HEK293 (cell line): Measurements from ENCODE around the gene NUDT8.

Experiments
- CTCF ChIA-PET: fragments of 350-600 bp; formaldehyde crosslinking; extraction: SDS; loops from one replicate; lab custom pipeline; 2021; ENCODE audit warnings: antibody characterized with exemption; lab: Yijun Ruan, JAX
- POLR2A ChIA-PET: fragments of 300-600 bp; formaldehyde crosslinking; extraction: SDS; loops from one replicate; lab custom pipeline; 2020; ENCODE audit warnings: antibody characterized with exemption, inconsistent platforms; lab: Yijun Ruan, JAX
- H3K27ac ChIP-seq: fragments of 200-500 bp; sonication (Bioruptor generic); 2 replicates; pipeline ENCODE4 v1.5.1; 2014; ENCODE audit warnings: low read depth, low read length, control low read depth, inconsistent platforms; ENCODE audit errors: extremely low read depth
- H3K36me3 ChIP-seq, 2 experiments: fragments of 200-500 bp in 1 of 2; sonication (Bioruptor generic) in 1 of 2; 1 replicate in 1 of 2; 2 replicates in 1 of 2; pipeline ENCODE4 v1.5.1; 2014 to 2017; ENCODE audit warnings: inconsistent platforms in 2 of 2, low read length in 2 of 2; ENCODE audit not compliant: control insufficient read depth in 2 of 2, insufficient read depth in 1 of 2
- H3K4me1 ChIP-seq: fragments of 200-500 bp; sonication (Bioruptor generic); 2 replicates; pipeline ENCODE4 v1.5.1; 2014; ENCODE audit warnings: mild to moderate bottlenecking, low read length, inconsistent platforms; ENCODE audit not compliant: control insufficient read depth, insufficient read depth
- H3K4me3 ChIP-seq: 2 replicates; pipeline ENCODE4 v1.5.1; 2011; ENCODE audit warnings: low read depth, mild to moderate bottlenecking, control low read depth, low read length, moderate library complexity
- H3K9me3 ChIP-seq: fragments of 200-500 bp; sonication (Bioruptor generic); 2 replicates; pipeline ENCODE4 v1.5.1; 2014; ENCODE audit warnings: low read depth, low read length, inconsistent platforms; ENCODE audit not compliant: control insufficient read depth, insufficient read depth
- BCL11B ChIP-seq: fragments of 450-650 bp; formaldehyde crosslinking; IDR thresholded peaks from 2 replicates; pipeline ENCODE4 v1.5.1; 2016; ENCODE audit warnings: low read depth, missing biosample characterization, missing genetic modification characterization
- OSR2 ChIP-seq: fragments of 450-650 bp; formaldehyde crosslinking; IDR thresholded peaks from 2 replicates; pipeline ENCODE4 v1.5.1; 2016; ENCODE audit warnings: missing biosample characterization, missing genetic modification characterization
- SP3 ChIP-seq: fragments of 450-650 bp; formaldehyde crosslinking; IDR thresholded peaks from 2 replicates; pipeline ENCODE4 v1.5.1; 2016; ENCODE audit warnings: missing biosample characterization, missing genetic modification characterization
- ZEB2 ChIP-seq: fragments of 450-650 bp; formaldehyde crosslinking; IDR thresholded peaks from 2 replicates; pipeline ENCODE4 v1.5.1; 2016; ENCODE audit warnings: missing biosample characterization, missing genetic modification characterization
- ZFHX2 ChIP-seq: fragments of 450-650 bp; formaldehyde crosslinking; conservative IDR thresholded peaks from 2 replicates; pipeline ENCODE4 v1.5.1; 2016; ENCODE audit warnings: missing biosample characterization, missing genetic modification characterization
- ZNF140 ChIP-seq: fragments of 450-650 bp; formaldehyde crosslinking; IDR thresholded peaks from 2 replicates; pipeline ENCODE4 v1.5.1; 2016; ENCODE audit warnings: missing biosample characterization, missing genetic modification characterization
- ZNF184 ChIP-seq: fragments of 450-650 bp; IDR thresholded peaks from 2 replicates; pipeline ENCODE4 v1.5.1; 2018; ENCODE audit warnings: missing biosample characterization, mild to moderate bottlenecking, missing genetic modification characterization
- ZNF354C ChIP-seq: fragments of 450-650 bp; formaldehyde crosslinking; IDR thresholded peaks from 2 replicates; pipeline ENCODE4 v1.5.1; 2016; ENCODE audit warnings: missing biosample characterization, missing genetic modification characterization, low read depth, borderline replicate concordance
- ZNF404 ChIP-seq: fragments of 450-650 bp; formaldehyde crosslinking; IDR thresholded peaks from 2 replicates; pipeline ENCODE4 v1.5.1; 2017; ENCODE audit warnings: missing biosample characterization, missing genetic modification characterization
- ZNF571 ChIP-seq: fragments of 450-650 bp; formaldehyde crosslinking; IDR thresholded peaks from 2 replicates; pipeline ENCODE4 v1.5.0; 2017; ENCODE audit warnings: missing biosample characterization, missing genetic modification characterization
- ZNF626 ChIP-seq: fragments of 450-650 bp; sonication (Bioruptor Pico); formaldehyde crosslinking; IDR thresholded peaks from 2 replicates; pipeline ENCODE4 v1.5.1; 2018; ENCODE audit warnings: missing biosample characterization, missing genetic modification characterization, inconsistent platforms
- ZNF658 ChIP-seq: fragments of 450-650 bp; formaldehyde crosslinking; IDR thresholded peaks from 2 replicates; pipeline ENCODE4; 2016; ENCODE audit warnings: missing biosample characterization, missing genetic modification characterization
- ZNF792 ChIP-seq: fragments of 450-650 bp; formaldehyde crosslinking; IDR thresholded peaks from 2 replicates; pipeline ENCODE4 v1.5.1; 2016; ENCODE audit warnings: missing biosample characterization, missing genetic modification characterization
- ZNF830 ChIP-seq: fragments of 450-650 bp; IDR thresholded peaks from 2 replicates; pipeline ENCODE4 v1.5.0; 2018; ENCODE audit warnings: missing biosample characterization, missing genetic modification characterization, low read depth, mild to moderate bottlenecking, moderate library complexity
- ZSCAN30 ChIP-seq: fragments of 450-650 bp; IDR thresholded peaks from 2 replicates; pipeline ENCODE4 v1.5.1; 2018; ENCODE audit warnings: missing biosample characterization, mild to moderate bottlenecking, missing genetic modification characterization, moderate library complexity
- TF ChIP-seq, protein P1 (sequence below): fragments of 450-650 bp; formaldehyde crosslinking; IDR thresholded peaks from 2 replicates; pipeline ENCODE4 v1.5.1; 2016; ENCODE audit warnings: missing biosample characterization, missing genetic modification characterization
- TF ChIP-seq, protein P2 (sequence below): fragments of 450-650 bp; formaldehyde crosslinking; IDR thresholded peaks from 2 replicates; pipeline ENCODE4 v1.5.1; 2016; ENCODE audit warnings: missing biosample characterization, missing genetic modification characterization
- TF ChIP-seq, protein P3 (sequence below): fragments of 450-650 bp; formaldehyde crosslinking; IDR thresholded peaks from 2 replicates; pipeline ENCODE4 v1.5.1; 2016; ENCODE audit warnings: missing biosample characterization, missing genetic modification characterization
- TF ChIP-seq, protein P4 (sequence below): fragments of 450-650 bp; formaldehyde crosslinking; IDR thresholded peaks from 2 replicates; pipeline ENCODE4 v1.5.1; 2016; ENCODE audit warnings: missing biosample characterization, missing genetic modification characterization

Gene NUDT8

DNA sequence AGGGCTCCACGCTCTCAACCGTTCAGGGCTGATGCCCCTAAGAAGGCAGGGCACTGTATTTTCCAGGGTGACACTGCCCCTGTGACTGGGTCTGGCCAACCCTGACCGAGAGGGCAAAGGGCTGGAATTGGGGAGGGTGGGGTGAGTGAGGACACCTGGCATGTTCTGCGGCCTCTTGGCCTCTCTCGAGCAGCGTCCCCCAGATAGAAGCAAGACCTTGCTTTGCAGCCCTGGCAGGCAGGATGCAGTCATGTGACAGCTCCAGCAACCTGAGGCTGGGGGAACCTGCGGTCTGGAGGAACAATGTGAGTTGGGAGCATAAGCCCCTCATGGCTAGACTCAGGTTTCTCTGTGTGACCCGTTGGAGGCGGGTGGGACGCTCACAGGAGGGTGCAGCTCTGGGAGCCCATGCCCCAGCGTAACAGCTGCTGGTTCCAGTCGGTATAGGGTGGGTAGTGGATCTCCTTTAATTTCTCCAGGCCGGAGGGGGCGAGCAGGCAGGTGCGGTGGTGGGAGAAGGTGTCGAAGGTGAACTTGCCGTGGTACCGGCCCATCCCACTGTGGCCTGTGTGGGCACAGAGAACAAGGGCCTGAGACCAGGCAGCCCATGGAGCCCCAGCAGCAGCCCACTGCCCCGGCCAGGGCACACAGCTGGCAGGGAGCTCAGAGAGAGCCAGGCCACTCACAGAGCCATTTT, 33.2 kb upstream of the NUDT8 start:
- H3K27ac ChIP-seq, result no peak overlapping the region
- TF ChIP-seq ZEB2 (tag by site-specific recombination) (no peak), ZNF184 (tag by site-specific recombination) (no peak), ZNF571 (no peak), ZNF658 (no peak), ZNF354C (tag by site-specific recombination) (no peak), ZNF140 (tag by site-specific recombination) (no peak), ZNF404 (tag by site-specific recombination) (no peak), OSR2 (no peak), ZNF830 (tag by site-specific recombination) (no peak), SP3 (tag by site-specific recombination) (no peak), ZNF792 (no peak), BCL11B (no peak), ZFHX2 (no peak), ZNF626 (tag by site-specific recombination) (no peak), ZSCAN30 (tag by site-specific recombination) (no peak)
- TF ChIP-seq, protein P1, sequence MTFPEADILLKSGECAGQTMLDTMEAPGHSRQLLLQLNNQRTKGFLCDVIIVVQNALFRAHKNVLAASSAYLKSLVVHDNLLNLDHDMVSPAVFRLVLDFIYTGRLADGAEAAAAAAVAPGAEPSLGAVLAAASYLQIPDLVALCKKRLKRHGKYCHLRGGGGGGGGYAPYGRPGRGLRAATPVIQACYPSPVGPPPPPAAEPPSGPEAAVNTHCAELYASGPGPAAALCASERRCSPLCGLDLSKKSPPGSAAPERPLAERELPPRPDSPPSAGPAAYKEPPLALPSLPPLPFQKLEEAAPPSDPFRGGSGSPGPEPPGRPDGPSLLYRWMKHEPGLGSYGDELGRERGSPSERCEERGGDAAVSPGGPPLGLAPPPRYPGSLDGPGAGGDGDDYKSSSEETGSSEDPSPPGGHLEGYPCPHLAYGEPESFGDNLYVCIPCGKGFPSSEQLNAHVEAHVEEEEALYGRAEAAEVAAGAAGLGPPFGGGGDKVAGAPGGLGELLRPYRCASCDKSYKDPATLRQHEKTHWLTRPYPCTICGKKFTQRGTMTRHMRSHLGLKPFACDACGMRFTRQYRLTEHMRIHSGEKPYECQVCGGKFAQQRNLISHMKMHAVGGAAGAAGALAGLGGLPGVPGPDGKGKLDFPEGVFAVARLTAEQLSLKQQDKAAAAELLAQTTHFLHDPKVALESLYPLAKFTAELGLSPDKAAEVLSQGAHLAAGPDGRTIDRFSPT (tag by site-specific recombination), result no peak
- TF ChIP-seq, protein P2, sequence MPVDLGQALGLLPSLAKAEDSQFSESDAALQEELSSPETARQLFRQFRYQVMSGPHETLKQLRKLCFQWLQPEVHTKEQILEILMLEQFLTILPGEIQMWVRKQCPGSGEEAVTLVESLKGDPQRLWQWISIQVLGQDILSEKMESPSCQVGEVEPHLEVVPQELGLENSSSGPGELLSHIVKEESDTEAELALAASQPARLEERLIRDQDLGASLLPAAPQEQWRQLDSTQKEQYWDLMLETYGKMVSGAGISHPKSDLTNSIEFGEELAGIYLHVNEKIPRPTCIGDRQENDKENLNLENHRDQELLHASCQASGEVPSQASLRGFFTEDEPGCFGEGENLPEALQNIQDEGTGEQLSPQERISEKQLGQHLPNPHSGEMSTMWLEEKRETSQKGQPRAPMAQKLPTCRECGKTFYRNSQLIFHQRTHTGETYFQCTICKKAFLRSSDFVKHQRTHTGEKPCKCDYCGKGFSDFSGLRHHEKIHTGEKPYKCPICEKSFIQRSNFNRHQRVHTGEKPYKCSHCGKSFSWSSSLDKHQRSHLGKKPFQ, result no peak
- TF ChIP-seq, protein P3, sequence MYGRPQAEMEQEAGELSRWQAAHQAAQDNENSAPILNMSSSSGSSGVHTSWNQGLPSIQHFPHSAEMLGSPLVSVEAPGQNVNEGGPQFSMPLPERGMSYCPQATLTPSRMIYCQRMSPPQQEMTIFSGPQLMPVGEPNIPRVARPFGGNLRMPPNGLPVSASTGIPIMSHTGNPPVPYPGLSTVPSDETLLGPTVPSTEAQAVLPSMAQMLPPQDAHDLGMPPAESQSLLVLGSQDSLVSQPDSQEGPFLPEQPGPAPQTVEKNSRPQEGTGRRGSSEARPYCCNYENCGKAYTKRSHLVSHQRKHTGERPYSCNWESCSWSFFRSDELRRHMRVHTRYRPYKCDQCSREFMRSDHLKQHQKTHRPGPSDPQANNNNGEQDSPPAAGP, result no peak
- TF ChIP-seq, protein P4, sequence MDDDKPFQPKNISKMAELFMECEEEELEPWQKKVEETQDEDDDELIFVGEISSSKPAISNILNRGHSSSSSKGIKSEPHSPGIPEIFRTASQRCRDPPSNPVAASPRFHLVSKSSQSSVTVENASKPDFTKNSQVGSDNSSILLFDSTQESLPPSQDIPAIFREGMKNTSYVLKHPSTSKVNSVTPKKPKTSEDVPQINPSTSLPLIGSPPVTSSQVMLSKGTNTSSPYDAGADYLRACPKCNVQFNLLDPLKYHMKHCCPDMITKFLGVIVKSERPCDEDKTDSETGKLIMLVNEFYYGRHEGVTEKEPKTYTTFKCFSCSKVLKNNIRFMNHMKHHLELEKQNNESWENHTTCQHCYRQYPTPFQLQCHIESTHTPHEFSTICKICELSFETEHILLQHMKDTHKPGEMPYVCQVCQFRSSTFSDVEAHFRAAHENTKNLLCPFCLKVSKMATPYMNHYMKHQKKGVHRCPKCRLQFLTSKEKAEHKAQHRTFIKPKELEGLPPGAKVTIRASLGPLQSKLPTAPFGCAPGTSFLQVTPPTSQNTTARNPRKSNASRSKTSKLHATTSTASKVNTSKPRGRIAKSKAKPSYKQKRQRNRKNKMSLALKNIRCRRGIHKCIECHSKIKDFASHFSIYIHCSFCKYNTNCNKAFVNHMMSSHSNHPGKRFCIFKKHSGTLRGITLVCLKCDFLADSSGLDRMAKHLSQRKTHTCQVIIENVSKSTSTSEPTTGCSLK, result no peak
- no peaks in the 10 kb centered on the region for H3K9me3 ChIP-seq
- H3K4me3 ChIP-seq, result no peak overlapping the region
- ChIA-PET CTCF (interaction anchor here (0.6 to 1.0 kb wide), 3 partner anchors 28 to 45 kb away, joined by 3 read pairs; no protein-coding TSS in a partner anchor), POLR2A (interaction anchor here (0.5 kb wide), 1 partner anchor 11 kb away, joined by 4 read pairs; no protein-coding TSS in a partner anchor)
- H3K36me3 ChIP-seq, result no peaks in the 10 kb centered on the region
- no peaks in the 10 kb centered on the region for H3K4me1 ChIP-seq
